Measurements from ENCODE around the gene ENOSF1. TPM values are rescaled to one million over a fixed set of nuclear protein-coding genes. Genes with fewer than 3 reads are reported as not detected.

The ENOSF1 gene
- total RNA-seq, 5 donors from 2014 or later (not counting 1 experiment from before 2014, with no cell fraction given): 70.8 to 97.6 (median 75.8) TPM

- CTCF ChIA-PET: interaction anchor here in 1 of 2 donors (0.5 to 1.1 kb wide), 4 partner anchors 97 to 218 kb away, joined by 3 to 6 read pairs (median 4); no protein-coding TSS in a partner anchor
- H3K4me1 ChIP-seq (ENCODE audit: control insufficient read depth in 1 of 2, extremely low read depth in 1 of 2, insufficient read depth in 2 of 2, low read length in 2 of 2): no peaks in the 10 kb centered on the region
- H3K4me1 Mint-ChIP-seq: peaks cover 0 to 2% (median 0%) of the 10 kb centered on the region in 3 donors
- H3K27me3 Mint-ChIP-seq: peaks cover 6 to 7% of the 10 kb centered on the region in 2 donors
- POLR2A ChIA-PET: no interaction called here
- H3K9me3 ChIP-seq: no peaks in the 10 kb centered on the region
- H3K36me3 ChIP-seq (ENCODE audit: control insufficient read depth in 2 of 2, extremely low read depth in 1 of 2, insufficient read depth in 1 of 2, low read length in 1 of 2): no peaks in the 10 kb centered on the region
- no peak for DNase-seq
- no peak overlapping the region for H3K4me3 Mint-ChIP-seq
- no peaks in the 10 kb centered on the region for H3K9me3 Mint-ChIP-seq
- peaks cover 0 to 14% of the 10 kb centered on the region in 2 experiments for H3K27me3 ChIP-seq (replicated peaks in 1 of 2; ENCODE audit: control insufficient read depth in 2 of 2, extremely low read depth in 1 of 2, insufficient read depth in 2 of 2, low read length in 1 of 2)
- WGBS (ENCODE audit: insufficient coverage): 86% methylated on average over 4 of the region's 7 CpGs
- H3K27ac Mint-ChIP-seq: no peak overlapping the region
- no peak overlapping the region for H3K27ac ChIP-seq (ENCODE audit: low read length)
- no peak for ATAC-seq (replicated peaks in 1 of 4)
- no peak overlapping the region for H3K4me3 ChIP-seq (ENCODE audit: control insufficient read depth in 1 of 2, extremely low read depth in 1 of 2, low read length in 1 of 2)
- H3K36me3 Mint-ChIP-seq: no peaks in the 10 kb centered on the region
Observed at GRCh38 chr18:621291-622043, 91.0 kb downstream of the ENOSF1 start.

Other genes starting within 250 kb of the ENOSF1 start
- under 1 TPM in 2 of 5 donors, not detected in 3; 0.07 to 0.32 TPM for gene COLEC12, start 211.9 kb downstream of the ENOSF1 start, total RNA-seq
- not detected for gene CETN1, start 132.2 kb downstream of the ENOSF1 start, total RNA-seq
- gene CLUL1, start 115.6 kb downstream of the ENOSF1 start, total RNA-seq: under 1 TPM in 1 of 5 donors, not detected in 4; 0.32 TPM
- 1 to 10 TPM; 1.8 to 9.7 (median 3.3) TPM for gene TYMS, start 55.0 kb downstream of the ENOSF1 start, total RNA-seq
- 10 to 100 TPM in 2 of 5 donors, 1 to 10 TPM in 3; 7.4 to 16.3 (median 8.2) TPM for gene YES1, start 99.6 kb upstream of the ENOSF1 start, total RNA-seq
- not detected for gene ADCYAP1, start 192.2 kb upstream of the ENOSF1 start, total RNA-seq

Measured in T-cell (primary cell).